ENCODE results near the gene RNFT1. TPM values are rescaled to one million over a fixed set of nuclear protein-coding genes. Genes with fewer than 3 reads are reported as not detected.

RNFT1 gene
- total RNA-seq, 1 donor from 2014 or later, result 16.8 TPM

GRCh38 chr17:59916446-59916845 is 48.1 kb downstream of the RNFT1 start:
- Mint-ChIP-seq H3K4me1 (ENCODE audit: unreplicated experiment) (no peaks in the 10 kb centered on the region), H3K27ac (ENCODE audit: unreplicated experiment) (no peak overlapping the region), H3K9me3 (ENCODE audit: unreplicated experiment) (no peaks in the 10 kb centered on the region), H3K4me3 (ENCODE audit: unreplicated experiment) (no peak overlapping the region), H3K36me3 (ENCODE audit: low read depth, unreplicated experiment) (peaks cover 15% of the 10 kb centered on the region), H3K27me3 (ENCODE audit: unreplicated experiment) (peaks cover 1% of the 10 kb centered on the region)
- no peak for TF ChIP-seq CTCF (IDR thresholded peaks at IDR 0.05; ENCODE audit: unreplicated experiment)
- no peak for DNase-seq (ENCODE audit: low spot score)

- TF ChIP-seq CTCF (IDR thresholded peaks at IDR 0.05; ENCODE audit: unreplicated experiment), result peak; percentile 75
- H3K27me3 Mint-ChIP-seq (ENCODE audit: unreplicated experiment), result no peaks in the 10 kb centered on the region
- no peak overlapping the region for H3K4me3 Mint-ChIP-seq (ENCODE audit: unreplicated experiment)
- peaks cover 6% of the 10 kb centered on the region for H3K36me3 Mint-ChIP-seq (ENCODE audit: low read depth, unreplicated experiment)
- no peaks in the 10 kb centered on the region for H3K4me1 Mint-ChIP-seq (ENCODE audit: unreplicated experiment)
- no peaks in the 10 kb centered on the region for H3K9me3 Mint-ChIP-seq (ENCODE audit: unreplicated experiment)
- DNase-seq (ENCODE audit: low spot score), result no peak
- H3K27ac Mint-ChIP-seq (ENCODE audit: unreplicated experiment), result no peak overlapping the region
Observed at GRCh38 chr17:59914274-59914854, 50.2 kb downstream of the RNFT1 start.

- Mint-ChIP-seq H3K9me3 (ENCODE audit: unreplicated experiment) (no peaks in the 10 kb centered on the region), H3K4me3 (ENCODE audit: unreplicated experiment) (no peak overlapping the region), H3K27me3 (ENCODE audit: unreplicated experiment) (no peaks in the 10 kb centered on the region), H3K27ac (ENCODE audit: unreplicated experiment) (no peak overlapping the region), H3K36me3 (ENCODE audit: low read depth, unreplicated experiment) (no peaks in the 10 kb centered on the region), H3K4me1 (ENCODE audit: unreplicated experiment) (peaks cover 2% of the 10 kb centered on the region)
- TF ChIP-seq CTCF (IDR thresholded peaks at IDR 0.05; ENCODE audit: unreplicated experiment), result no peak
- DNase-seq (ENCODE audit: low spot score), result no peak
Observed at GRCh38 chr17:59907467-59907866, 57.1 kb downstream of the RNFT1 start.

- Mint-ChIP-seq H3K36me3 (ENCODE audit: low read depth, unreplicated experiment) (no peaks in the 10 kb centered on the region), H3K27ac (ENCODE audit: unreplicated experiment) (no peak overlapping the region), H3K27me3 (ENCODE audit: unreplicated experiment) (no peaks in the 10 kb centered on the region), H3K4me3 (ENCODE audit: unreplicated experiment) (no peak overlapping the region), H3K9me3 (ENCODE audit: unreplicated experiment) (no peaks in the 10 kb centered on the region), H3K4me1 (ENCODE audit: unreplicated experiment) (peaks cover 2% of the 10 kb centered on the region)
- no peak for TF ChIP-seq CTCF (IDR thresholded peaks at IDR 0.05; ENCODE audit: unreplicated experiment)
- no peak for DNase-seq (ENCODE audit: low spot score)
Observed at GRCh38 chr17:59903455-59903854, 61.1 kb downstream of the RNFT1 start.

Other genes with a start within 250 kb of the RNFT1 start
- gene TUBD1, start 71.8 kb downstream of the RNFT1 start, total RNA-seq (ENCODE audit: unreplicated experiment), result 12.5 TPM
- gene RPS6KB1, start 71.6 kb downstream of the RNFT1 start, total RNA-seq (ENCODE audit: unreplicated experiment), result 30.4 TPM
- 9.9 TPM for gene HEATR6, start 114.2 kb upstream of the RNFT1 start, total RNA-seq (ENCODE audit: unreplicated experiment)
- 8.3 TPM for gene CA4, start 185.2 kb upstream of the RNFT1 start, total RNA-seq (ENCODE audit: unreplicated experiment)

All from endothelial cell (in vitro differentiated cells).